Panc1 (cell line): Measurements from ENCODE around the gene TRIM75.

ENCODE experiments used
- CTCF ChIP-seq: fragments of 450-650 bp; IDR thresholded peaks from 2 replicates; pipeline ENCODE4 v1.5.1; 2017; ENCODE audit warnings: mild to moderate bottlenecking
- POLR2AphosphoS5 ChIP-seq: IDR thresholded peaks from 2 replicates; pipeline ENCODE4 v1.6.1; 2012; ENCODE audit warnings: mild to moderate bottlenecking, low read depth, low read length, moderate library complexity
- TCF7L2 ChIP-seq: IDR thresholded peaks from 2 replicates; pipeline ENCODE4 v1.6.1; 2011; ENCODE audit warnings: mild to moderate bottlenecking, low read depth, low read length, inconsistent platforms
- TF ChIP-seq, protein P1 (sequence below), 2 experiments: IDR thresholded peaks; 2 replicates each; pipeline ENCODE4 v1.6.1; 2011 to 2012; ENCODE audit warnings: low read depth in 2 of 2, control low read depth in 1 of 2, low read length in 1 of 2, mild to moderate bottlenecking in 1 of 2, moderate library complexity in 1 of 2; ENCODE audit not compliant: insufficient read depth in 1 of 2

GRCh38 chr4:165005352-165005925, 48.2 kb upstream of the TRIM75 start:
- no peak for TF ChIP-seq CTCF
- TF ChIP-seq, protein P1, sequence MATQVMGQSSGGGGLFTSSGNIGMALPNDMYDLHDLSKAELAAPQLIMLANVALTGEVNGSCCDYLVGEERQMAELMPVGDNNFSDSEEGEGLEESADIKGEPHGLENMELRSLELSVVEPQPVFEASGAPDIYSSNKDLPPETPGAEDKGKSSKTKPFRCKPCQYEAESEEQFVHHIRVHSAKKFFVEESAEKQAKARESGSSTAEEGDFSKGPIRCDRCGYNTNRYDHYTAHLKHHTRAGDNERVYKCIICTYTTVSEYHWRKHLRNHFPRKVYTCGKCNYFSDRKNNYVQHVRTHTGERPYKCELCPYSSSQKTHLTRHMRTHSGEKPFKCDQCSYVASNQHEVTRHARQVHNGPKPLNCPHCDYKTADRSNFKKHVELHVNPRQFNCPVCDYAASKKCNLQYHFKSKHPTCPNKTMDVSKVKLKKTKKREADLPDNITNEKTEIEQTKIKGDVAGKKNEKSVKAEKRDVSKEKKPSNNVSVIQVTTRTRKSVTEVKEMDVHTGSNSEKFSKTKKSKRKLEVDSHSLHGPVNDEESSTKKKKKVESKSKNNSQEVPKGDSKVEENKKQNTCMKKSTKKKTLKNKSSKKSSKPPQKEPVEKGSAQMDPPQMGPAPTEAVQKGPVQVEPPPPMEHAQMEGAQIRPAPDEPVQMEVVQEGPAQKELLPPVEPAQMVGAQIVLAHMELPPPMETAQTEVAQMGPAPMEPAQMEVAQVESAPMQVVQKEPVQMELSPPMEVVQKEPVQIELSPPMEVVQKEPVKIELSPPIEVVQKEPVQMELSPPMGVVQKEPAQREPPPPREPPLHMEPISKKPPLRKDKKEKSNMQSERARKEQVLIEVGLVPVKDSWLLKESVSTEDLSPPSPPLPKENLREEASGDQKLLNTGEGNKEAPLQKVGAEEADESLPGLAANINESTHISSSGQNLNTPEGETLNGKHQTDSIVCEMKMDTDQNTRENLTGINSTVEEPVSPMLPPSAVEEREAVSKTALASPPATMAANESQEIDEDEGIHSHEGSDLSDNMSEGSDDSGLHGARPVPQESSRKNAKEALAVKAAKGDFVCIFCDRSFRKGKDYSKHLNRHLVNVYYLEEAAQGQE (IDR thresholded peaks at IDR 0.05; ENCODE audit: insufficient read depth in 1 of 2, low read depth in 2 of 2, low read length in 1 of 2) = no peak
- no peak for TF ChIP-seq POLR2AphosphoS5
- no peak for TF ChIP-seq TCF7L2
